GM12892 (cell line): Measurements from ENCODE around the gene SDHC. TPM values are rescaled to one million over a fixed set of nuclear protein-coding genes. Genes with fewer than 3 reads are reported as not detected.

Experiments
- DNase-seq: peaks from one replicate; pipeline ENCODE4 v3.0.0; 2011; ENCODE audit not compliant: insufficient read length
- FAIRE-seq: peaks from 2 replicates; lab custom pipeline; 2011; peaks lifted over from hg19 to GRCh38; lab: Jason Lieb, UNC
- POLR2A ChIP-seq: IDR thresholded peaks from 2 replicates; pipeline ENCODE4 v1.6.1; 2011; ENCODE audit warnings: low read depth, low read length, control low read depth
- POLR2AphosphoS5 ChIP-seq: IDR thresholded peaks from 2 replicates; pipeline ENCODE4 v1.6.1; 2011; ENCODE audit warnings: low read depth, low read length, control low read depth
- TAF1 ChIP-seq: IDR thresholded peaks from 2 replicates; pipeline ENCODE4 v1.6.1; 2011; ENCODE audit warnings: low read depth, mild to moderate bottlenecking, control low read depth, low read length, borderline replicate concordance
- polyA plus RNA-seq: library from polyadenylated mRNA; unstranded; fragments of >200 nt; gene quantifications from one replicate; pipeline ENCODE4 v1.2.1, GENCODE V29; 2012; ENCODE audit warnings: missing spikeins, inconsistent platforms; ENCODE audit not compliant: missing spikeins

SDHC gene, protein sequence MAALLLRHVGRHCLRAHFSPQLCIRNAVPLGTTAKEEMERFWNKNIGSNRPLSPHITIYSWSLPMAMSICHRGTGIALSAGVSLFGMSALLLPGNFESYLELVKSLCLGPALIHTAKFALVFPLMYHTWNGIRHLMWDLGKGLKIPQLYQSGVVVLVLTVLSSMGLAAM
- 195 TPM for polyA plus RNA-seq

DNA sequence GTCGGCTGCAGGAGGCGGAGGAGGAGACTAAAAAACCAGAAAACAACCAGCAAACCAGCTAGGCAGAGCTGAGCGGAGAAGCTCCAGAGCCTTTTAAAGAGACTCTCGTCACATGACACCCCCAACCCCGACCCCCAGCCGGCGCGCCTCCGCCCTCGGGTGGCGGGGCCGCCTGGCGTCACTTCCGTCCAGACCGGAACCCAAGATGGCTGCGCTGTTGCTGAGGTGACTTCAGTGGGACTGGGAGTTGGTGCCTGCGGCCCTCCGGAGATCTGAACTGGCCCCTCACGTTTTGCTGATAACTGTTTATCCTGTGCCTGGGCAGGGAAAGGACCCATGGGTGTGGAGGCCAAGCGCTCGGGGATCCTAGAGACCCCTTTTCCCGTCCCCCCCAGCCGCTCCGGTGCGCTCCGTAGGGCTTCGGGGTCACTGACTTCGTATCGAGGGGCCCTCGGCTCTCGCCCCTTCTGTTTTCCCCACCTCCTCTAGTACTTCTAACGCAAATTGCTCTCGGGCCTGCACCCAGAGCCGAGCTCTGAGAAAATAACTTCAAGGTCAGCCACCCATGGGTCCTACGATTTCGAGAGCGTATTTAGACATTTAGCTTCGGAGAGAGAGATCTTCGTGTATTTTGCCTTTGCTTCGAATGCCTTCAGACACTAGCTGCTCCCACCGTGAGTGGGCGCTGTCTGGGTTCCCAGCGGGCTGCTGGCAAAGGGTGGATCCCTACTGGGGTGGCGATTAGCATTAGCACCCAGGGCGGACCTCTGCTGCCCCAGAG, at the start of gene SDHC:
SDHC (plus strand) TSS at position 181 of the 781 bp plus-strand sequence; CDS start at position 206, 25 bp downstream.
- DNase-seq (peak; percentile 80), FAIRE-seq (peak; percentile 98)
- TF ChIP-seq POLR2AphosphoS5 (peak; percentile 93), TAF1 (peak; percentile 86), POLR2A (peak; percentile 95)

DNA sequence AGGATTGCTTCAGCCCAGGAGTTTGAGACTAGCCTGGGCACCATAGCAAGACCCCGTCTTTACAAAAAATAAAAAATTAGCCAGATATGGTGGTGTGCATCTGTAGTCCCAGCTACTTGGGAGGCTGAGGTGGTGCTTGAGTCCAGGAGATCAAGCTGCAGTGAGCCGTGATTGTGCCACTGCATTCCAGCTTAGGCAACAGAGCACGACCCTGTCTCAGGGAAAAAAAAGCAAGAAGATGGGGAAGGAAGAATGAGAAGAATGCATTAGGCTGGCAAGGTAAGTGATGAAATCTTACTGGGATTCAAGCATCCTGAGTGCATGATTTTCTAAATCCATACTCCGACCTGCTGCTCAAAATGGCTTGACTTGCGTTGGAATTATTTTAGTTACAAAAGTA, 48.9 kb upstream of the SDHC start:
- DNase-seq (no peak), FAIRE-seq (no peak)
- no peak for TF ChIP-seq TAF1
- no peak for TF ChIP-seq POLR2AphosphoS5
- no peak for TF ChIP-seq POLR2A

DNA sequence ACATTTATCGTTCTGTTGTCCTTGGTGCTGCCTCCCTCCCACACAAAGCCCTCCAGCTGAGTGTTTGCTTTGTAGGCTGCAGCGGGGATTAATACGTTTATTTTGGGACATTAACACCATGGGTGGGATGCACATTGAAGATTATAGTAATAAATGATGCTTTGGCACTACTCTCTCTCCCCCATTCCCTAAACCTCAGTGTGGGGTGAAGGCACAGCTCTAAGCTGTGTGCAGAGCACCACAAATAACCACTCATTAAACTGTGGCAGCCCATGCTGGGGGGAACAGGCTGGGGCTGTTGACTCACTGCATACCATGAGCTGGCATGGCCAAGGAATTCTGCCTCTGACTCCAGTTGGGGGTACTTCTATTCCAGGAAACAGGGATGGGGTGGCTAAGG, 48.0 kb upstream of the SDHC start:
- DNase-seq (no peak), FAIRE-seq (no peak)
- no peak for TF ChIP-seq TAF1
- no peak for TF ChIP-seq POLR2A
- TF ChIP-seq POLR2AphosphoS5, result no peak

DNA sequence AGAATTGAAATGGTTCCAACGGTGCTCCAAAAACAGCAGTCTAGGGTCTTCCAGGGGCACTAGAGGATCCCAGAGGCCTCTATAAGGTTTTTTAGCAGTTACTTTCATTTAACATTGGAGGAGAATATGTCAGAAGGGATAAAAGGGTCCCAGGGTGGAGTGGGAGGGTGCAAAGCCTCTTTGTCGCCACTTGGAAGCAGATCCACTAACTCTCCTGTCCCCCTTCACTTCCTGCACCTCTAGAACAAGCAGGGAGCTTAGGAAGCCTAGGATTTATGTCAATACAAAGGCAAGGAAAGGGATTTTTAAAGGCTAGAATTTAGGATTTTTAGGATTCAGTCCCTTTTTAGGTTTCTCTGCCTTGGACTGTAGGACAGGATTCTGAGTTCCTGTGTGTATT, 47.3 kb upstream of the SDHC start:
- TF ChIP-seq TAF1 (no peak), POLR2A (no peak), POLR2AphosphoS5 (no peak)
- FAIRE-seq (no peak), DNase-seq (no peak)

DNA sequence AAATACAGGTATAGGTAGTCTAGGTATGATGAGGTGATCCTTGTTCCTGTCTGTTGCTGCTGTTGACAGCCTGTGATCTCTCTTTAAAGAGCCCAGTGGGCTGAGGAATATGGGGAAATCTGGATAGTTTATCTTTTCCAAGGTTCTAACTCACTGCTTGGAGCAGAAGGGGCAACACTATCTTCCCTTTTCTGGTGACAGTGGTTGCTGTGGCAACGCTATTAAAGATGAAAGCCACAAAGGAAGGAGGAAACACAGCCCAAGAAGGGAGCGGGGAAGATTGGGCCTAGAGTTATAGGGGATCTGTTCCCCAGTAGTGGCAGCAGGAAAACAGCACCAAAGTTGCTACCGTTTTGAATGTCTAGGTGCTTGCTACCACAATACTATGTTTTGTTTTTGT, 46.9 kb upstream of the SDHC start:
- TF ChIP-seq POLR2A, result no peak
- TF ChIP-seq TAF1, result no peak
- TF ChIP-seq POLR2AphosphoS5, result no peak
- no peak for DNase-seq
- no peak for FAIRE-seq

DNA sequence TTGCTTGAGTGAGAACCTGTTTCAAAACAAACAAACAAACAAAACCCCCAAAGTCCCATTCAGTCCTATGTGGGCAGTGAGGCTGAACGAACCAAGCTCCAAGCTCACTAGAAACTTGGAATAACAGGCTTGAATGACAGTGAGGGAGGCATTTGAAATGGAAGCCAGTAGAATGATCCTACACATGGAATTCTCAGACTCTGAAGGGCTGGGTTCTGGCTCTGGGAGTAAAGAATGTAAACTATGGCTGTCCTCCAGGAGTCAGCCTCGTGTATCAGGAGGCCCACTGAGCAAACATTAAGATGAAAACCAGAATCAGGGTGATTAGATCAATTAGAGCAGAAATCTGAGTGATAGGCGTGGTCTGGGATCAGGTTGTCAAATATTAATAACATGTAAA, 40.8 kb upstream of the SDHC start:
- FAIRE-seq, result no peak
- TF ChIP-seq POLR2AphosphoS5 (no peak), POLR2A (no peak), TAF1 (no peak)
- DNase-seq, result no peak

DNA sequence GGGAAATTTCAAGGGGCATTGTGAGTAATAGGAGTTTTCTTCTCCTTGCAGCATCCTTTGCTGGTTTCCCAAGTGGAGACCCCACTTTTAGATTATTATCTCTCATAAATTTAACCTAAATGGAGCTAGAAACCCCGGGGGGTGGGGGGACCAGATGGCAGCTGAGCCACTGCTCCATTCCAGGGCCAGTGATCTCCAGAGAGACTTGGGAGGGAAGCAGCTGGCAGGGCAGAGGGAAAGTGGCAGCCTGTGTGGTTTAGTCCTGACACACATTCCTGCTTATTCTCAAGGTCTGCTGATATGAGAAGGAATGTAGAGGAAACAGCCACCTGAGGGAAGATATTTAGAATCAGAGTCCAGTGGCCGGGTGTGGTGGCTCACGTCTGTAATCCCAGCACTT, 39.3 kb upstream of the SDHC start:
- DNase-seq (no peak), FAIRE-seq (no peak)
- no peak for TF ChIP-seq POLR2A
- TF ChIP-seq TAF1, result no peak
- TF ChIP-seq POLR2AphosphoS5, result no peak

DNA sequence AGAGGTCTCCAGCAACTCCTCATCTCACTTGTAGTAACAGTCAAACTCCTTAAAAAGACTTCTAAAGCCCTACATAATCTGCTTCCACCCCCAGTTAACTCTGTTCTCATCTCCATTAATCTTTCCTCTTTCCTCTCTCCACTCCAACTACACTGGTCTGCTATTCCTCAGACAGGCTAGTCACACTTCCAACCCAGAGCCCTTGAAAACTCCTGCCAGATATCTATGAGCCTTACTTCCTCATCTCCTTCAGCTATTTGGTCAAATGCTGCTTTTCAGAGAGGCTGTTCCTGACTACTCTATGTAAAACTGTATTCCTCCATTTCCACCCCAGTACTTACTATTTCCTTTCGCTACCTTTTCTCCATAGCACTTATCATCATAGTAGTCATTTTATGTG, 31.2 kb upstream of the SDHC start:
- FAIRE-seq, result no peak

DNA sequence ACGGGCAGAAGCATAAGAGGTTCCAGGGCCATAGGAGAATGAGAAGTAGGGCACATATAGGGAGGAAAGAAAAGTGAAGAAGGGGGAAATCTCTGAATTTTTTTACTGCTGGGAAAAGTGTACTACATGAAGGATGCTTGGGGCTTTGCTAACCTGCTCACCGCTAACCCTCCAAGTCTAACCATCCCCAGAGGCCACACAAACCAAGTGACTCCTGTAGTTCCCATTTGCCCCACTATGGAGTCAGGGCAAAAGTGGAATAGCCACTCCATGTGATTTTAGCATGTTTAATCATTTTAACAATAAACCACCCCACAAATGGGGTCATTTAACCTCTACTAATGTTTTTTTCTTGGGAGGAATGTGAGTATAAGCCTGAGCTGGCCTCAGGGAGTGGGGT, 29.1 kb upstream of the SDHC start:
- TF ChIP-seq POLR2AphosphoS5 (no peak), TAF1 (no peak), POLR2A (no peak)
- FAIRE-seq, result no peak

More for the DNA sequence above, 31.2 kb upstream of the SDHC start:
- DNase-seq, result no peak
- TF ChIP-seq POLR2AphosphoS5, result no peak
- no peak for TF ChIP-seq TAF1
- no peak for TF ChIP-seq POLR2A

DNA sequence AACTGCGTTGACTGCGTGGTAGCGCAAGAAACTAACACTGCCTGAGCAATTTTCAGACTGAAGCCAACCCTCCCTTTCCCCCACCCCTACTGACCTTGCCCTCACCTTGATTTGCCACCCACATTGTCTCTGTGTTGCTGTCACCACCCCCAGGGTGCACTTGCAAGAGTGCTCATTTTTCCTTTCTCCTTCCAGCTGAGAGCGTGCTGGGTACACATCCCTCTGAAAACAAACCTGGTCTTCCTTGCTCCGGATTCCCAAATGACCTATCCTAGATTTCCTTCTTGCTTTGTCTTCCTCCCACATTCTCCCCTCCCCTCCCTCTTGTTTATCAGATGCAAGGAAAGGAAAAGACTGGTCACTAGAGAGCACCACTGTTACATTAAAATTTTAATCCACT, 28.7 kb upstream of the SDHC start:
- no peak for FAIRE-seq
- TF ChIP-seq POLR2AphosphoS5 (no peak), TAF1 (no peak)
- DNase-seq, result no peak

More for the DNA sequence above, 29.1 kb upstream of the SDHC start:
- DNase-seq, result no peak

DNA sequence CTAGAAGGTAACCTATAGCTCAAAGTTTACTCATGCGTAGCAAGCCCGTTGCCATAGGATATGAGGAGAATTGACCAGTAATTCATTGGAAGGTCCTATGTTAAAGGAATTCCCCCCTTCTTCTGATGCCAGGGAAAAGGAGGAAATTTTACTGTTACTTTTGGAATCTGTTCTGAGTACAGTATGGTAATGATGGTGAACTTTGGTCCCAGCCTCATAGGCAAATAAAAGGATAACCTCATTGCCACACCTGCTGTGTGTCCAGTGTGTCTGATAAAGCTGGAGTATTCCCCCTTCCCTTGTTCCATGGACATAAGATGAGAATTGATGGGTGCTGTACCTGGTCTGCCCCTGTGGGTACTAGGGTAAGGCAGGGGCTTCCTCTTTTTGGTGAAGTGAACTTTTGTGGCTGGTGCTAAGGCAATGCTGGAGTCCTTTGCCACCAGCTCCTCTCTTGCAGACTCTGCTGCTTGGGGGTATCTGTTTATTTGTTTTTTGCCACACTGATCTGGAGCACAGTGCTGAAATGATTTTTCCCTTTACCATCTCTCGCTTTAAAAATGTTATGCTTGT, 26.6 kb upstream of the SDHC start:
- no peak for DNase-seq
- no peak for TF ChIP-seq POLR2AphosphoS5
- TF ChIP-seq POLR2A, result no peak
- TF ChIP-seq TAF1, result no peak
- FAIRE-seq, result no peak

DNA sequence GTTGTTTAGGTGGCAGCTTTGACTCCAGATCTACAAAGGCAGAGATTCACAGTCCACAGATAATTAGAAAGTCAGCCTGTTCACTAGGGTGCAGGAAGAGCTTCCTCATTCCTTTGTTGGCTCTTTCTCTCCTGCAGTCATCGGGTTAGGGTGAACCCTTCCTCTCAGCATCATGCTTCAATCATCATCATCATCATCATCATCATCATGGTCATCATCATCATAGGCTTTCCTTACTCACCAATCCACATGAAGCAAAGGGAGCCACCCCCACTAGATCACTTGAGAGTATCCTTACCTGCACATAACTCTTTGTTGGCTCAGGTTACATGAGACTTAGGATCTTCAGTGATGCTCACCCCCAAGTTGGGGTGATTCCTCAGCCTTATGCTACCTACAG, 23.4 kb upstream of the SDHC start:
- TF ChIP-seq POLR2AphosphoS5 (no peak), TAF1 (no peak), POLR2A (no peak)
- DNase-seq (no peak), FAIRE-seq (no peak)
